IPS DF 6.9 (cell line): Measurements from ENCODE around the gene CD8B.
"Not testable (repeated sequence)": the region's sequence is repeated elsewhere in the genome, so short reads cannot be mapped to it uniquely, and the experiment has no call there.

Experiments used
- DNase-seq: peaks from one replicate; pipeline ENCODE4 v3.0.0-alpha.2; 2013; ENCODE audit warnings: low read depth, low spot score
- H3K27ac ChIP-seq: one replicate; pipeline ENCODE4 v1.5.1; 2013; ENCODE audit warnings: low read length, control low read depth
- H3K27me3 ChIP-seq: 2 replicates; pipeline ENCODE4 v1.6.1; 2013; ENCODE audit warnings: mild to moderate bottlenecking, low read length; ENCODE audit not compliant: control insufficient read depth, insufficient read depth
- H3K36me3 ChIP-seq: 2 replicates; pipeline ENCODE4 v1.6.1; 2013; ENCODE audit warnings: low read length; ENCODE audit not compliant: control insufficient read depth, insufficient read depth
- H3K4me1 ChIP-seq: 2 replicates; pipeline ENCODE4 v1.6.1; 2013; ENCODE audit warnings: low read length; ENCODE audit not compliant: control insufficient read depth, insufficient read depth
- H3K4me3 ChIP-seq: 2 replicates; pipeline ENCODE4 v1.5.1; 2013; ENCODE audit warnings: mild to moderate bottlenecking, low read length
- H3K9me3 ChIP-seq: 2 replicates; pipeline ENCODE4 v1.6.1; 2013; ENCODE audit warnings: low read length, inconsistent platforms; ENCODE audit not compliant: control insufficient read depth, insufficient read depth
- WGBS: extraction: QIAGEN DNeasy Blood & Tissue Kit; methylation state at CpG from one replicate; pipeline ENCODE4 v1.1.7; 2013; ENCODE audit warnings: mixed read lengths, missing lambda C conversion rate; ENCODE audit not compliant: insufficient read length, insufficient coverage; 5-methylcytosine and 5-hydroxymethylcytosine counted together

CD8B gene

DNA sequence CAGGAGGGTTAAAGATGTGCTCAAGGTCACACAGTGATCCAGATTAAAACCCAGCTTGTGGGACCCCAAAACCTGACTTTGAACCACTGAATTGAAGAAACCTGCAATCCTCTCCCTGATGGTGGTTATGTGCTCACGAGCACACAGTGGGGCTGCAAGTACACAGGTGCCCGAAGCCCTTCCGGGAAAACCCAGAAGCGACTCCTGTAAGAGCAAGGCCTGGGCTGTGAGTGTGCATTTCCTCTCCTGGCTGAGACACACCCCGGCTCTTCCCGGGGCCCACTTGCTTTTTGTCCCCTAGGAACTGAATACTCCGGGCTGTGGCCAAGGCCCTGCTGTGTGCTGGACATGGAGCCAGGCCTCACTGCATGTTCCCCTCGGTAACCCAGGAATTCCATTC, 1.1 kb downstream of the CD8B start:
- not testable (repeated sequence) for H3K4me1 ChIP-seq, H3K9me3 ChIP-seq, DNase-seq, H3K36me3 ChIP-seq, H3K4me3 ChIP-seq, H3K27ac ChIP-seq, H3K27me3 ChIP-seq
- no CpG with 5 or more reads among the region's 8 CpGs for WGBS

DNA sequence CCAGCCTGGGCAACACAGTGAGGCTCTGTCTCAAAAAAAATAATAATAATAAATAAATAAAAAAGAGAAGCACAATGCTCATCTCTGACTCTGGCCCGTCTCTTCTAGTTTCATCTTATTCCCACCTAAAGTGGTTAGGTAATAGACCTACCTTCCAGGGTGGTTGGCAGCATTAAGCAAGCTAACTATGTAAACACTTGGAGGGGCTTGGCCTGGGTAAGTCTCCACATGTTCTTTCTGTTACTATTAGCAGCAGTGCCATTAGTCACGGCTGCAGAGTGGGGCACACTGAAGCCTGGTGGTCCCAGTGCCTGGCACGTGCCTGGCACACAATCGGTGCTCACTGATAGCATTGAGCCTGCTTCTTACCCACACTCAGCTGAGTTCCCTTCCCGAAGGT, 4.0 kb downstream of the CD8B start:
- not testable (repeated sequence) for DNase-seq, H3K9me3 ChIP-seq
- no CpG with 5 or more reads among the region's 5 CpGs for WGBS

DNA sequence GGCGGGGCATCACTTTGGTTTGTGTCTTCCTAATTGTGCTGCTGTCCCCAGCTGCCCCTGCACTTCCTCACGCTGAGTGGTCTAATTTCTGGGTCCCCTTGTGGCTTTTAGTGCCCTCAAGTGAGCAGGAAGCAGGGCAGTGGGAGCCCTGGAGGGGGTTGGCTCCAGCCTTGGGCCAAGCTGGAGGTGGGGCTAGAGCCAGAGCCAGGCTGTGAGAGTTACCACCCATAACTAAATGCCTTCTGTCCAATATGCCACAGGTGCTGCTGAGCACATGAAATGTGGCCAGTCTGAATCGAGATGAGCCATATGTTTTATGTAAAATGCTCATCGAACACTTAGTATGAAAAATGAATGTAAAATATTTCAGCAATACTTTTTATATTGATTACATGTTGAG, 5.2 kb downstream of the CD8B start:
- not testable (repeated sequence) for H3K27ac ChIP-seq, H3K4me3 ChIP-seq, DNase-seq, H3K4me1 ChIP-seq, H3K27me3 ChIP-seq, H3K9me3 ChIP-seq, H3K36me3 ChIP-seq
- WGBS = no CpG with 5 or more reads among the region's 4 CpGs

More for the DNA sequence above, 4.0 kb downstream of the CD8B start:
- not testable (repeated sequence) for H3K27ac ChIP-seq, H3K27me3 ChIP-seq, H3K36me3 ChIP-seq, H3K4me3 ChIP-seq, H3K4me1 ChIP-seq

DNA sequence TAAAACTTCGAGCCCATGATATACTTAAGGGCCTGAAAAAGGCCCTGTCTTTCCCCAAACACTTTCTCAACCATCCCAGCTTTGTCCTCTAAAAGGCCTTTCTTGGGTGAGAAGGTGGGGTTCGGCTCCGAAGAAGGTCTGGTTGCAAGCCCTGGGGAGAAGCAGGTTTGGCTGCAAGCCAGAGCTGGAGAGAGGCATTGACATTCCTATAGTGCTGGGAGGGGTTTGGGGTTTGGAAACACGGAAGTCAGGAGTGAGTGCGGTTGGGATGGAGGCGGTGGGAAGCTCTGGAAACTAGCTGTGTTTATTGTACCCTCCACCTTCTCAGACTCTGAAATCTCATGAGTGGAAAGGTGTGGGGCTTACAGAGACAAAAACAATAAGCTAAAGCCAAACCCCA, 5.7 kb downstream of the CD8B start:
- H3K27ac ChIP-seq, H3K9me3 ChIP-seq, H3K4me1 ChIP-seq, H3K27me3 ChIP-seq, H3K36me3 ChIP-seq, DNase-seq, H3K4me3 ChIP-seq: not testable (repeated sequence)
- WGBS = no CpG with 5 or more reads among the region's 6 CpGs

DNA sequence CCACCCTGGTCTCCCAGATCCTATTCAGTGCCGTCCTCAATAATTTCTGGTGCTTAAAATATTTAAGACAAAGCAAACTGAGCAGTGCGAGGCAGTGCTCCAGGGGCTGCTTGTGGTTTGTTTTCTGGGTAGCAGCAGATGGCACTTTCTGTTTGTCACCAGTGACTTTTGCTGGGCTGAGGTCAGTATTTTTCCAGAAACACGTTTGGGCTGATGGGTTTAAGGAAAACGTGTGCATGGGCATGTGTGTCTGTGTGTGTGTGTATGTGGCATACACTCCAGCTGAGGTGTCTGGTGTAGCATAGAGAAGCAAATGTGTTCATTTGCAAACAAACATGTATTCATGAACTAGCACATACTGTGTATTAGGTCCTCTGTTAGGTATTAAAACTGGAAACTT, 10.1 kb downstream of the CD8B start:
- not testable (repeated sequence) for H3K36me3 ChIP-seq, DNase-seq, H3K27ac ChIP-seq, H3K4me1 ChIP-seq, H3K27me3 ChIP-seq, H3K9me3 ChIP-seq, H3K4me3 ChIP-seq
- WGBS = no CpG with 5 or more reads among the region's 4 CpGs

DNA sequence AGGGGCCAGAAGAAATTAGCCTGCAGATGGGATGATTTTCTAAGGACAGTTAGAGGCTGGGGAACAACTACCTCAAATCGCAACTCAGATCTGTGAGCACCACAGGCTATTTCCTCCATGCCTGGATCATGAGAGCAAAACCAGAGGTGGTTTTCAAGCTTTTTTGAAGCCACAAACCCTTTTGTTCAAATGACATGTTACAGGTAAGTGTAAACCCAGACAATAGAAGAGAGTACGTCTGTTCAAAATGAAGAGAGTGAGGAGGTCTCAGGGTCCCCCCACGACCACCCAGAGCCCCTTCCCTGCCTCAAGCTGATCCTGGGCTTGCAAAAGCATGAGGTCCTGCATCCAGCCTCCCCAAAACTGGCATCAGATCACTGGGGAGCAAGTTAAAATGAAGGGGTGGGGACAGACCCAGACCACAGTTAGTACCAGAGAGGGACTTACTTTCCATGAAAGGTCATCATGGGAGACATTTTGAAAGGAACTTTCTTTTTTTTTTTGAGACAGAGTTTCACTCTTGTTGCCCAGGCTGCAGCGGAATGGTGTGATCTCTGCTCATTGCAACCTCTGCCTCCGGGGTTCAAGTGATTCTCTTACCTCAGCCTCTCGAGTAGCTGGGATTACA, 19.0 kb downstream of the CD8B start:
- H3K4me1 ChIP-seq, H3K27me3 ChIP-seq, H3K9me3 ChIP-seq, H3K4me3 ChIP-seq, DNase-seq, H3K36me3 ChIP-seq, H3K27ac ChIP-seq: not testable (repeated sequence)
- WGBS = no CpG with 5 or more reads among the region's 6 CpGs

DNA sequence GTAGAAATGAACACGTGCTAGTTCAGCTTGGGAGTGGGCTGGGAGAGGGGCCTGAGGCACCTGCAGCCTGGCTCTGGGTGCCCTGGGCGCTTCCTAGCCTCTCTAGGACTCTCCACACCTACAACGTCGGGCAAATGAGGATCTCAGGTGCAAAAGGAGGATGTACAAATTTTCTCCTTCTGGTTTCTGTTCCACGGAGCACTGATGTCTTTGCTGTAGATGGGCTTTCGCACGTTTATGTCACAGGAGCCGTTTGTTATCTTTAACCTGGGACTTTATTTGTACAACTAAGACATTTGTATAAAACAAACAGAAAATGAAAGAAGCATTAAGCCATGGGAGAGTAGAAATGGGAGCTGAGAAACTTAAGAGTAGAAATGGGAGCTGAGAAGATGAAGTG, 20.4 kb downstream of the CD8B start:
- H3K36me3 ChIP-seq, H3K9me3 ChIP-seq, H3K4me3 ChIP-seq, DNase-seq, H3K4me1 ChIP-seq, H3K27ac ChIP-seq, H3K27me3 ChIP-seq: not testable (repeated sequence)
- no CpG with 5 or more reads among the region's 8 CpGs for WGBS

DNA sequence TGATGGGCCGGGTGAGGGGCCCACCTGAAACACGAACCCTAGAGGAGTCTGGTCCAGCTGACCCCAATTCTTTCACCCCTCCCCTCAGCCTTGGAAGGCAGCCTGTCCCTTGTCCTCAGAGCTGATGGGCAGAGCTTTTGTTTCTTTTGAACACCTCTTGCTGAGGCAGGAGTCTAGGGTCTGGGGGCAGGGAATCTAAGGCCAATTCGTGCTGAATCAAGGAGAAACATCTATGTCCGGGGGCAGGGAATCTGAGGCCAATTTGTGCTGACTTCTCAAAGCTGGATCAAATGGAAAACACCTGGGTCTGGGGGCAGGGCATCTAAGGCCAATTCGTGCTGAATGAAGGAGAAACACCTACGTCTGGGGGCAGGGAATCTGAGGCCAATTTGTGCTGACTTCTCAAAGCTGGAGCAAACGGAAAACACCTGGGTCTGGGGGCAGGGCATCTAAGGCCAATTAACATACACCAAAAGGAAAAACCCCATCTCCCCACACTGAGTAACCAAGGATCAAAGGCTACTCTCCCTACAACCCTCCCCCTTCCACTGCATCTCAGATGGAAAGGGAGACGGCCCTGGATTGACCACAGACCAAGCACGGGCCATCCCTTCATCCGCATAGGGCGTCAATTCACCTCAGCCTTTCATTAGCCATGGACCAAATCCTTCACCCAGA, 21.7 kb downstream of the CD8B start:
- no CpG with 5 or more reads among the region's 11 CpGs for WGBS
- H3K4me3 ChIP-seq, H3K36me3 ChIP-seq, DNase-seq, H3K9me3 ChIP-seq, H3K27me3 ChIP-seq, H3K4me1 ChIP-seq, H3K27ac ChIP-seq: not testable (repeated sequence)

DNA sequence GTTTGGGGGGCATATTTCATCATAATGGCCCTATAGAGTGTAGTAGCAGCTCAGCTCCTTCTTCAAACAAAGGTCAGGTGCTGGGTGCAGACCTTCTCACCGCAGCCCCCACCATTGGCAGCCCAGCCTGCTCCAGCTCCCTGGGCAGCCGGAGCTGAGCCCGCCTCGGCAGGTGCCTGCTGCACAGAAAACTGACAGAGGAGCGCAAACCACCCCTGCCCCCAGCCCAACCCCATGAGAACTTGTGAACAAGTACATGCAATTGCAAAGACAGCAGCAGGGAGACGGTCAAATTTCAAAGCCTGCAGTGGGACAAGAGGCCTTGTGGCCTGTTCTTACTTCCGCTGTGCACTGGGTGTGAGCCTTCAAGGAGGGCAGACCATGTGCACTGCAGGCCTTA, 22.2 kb downstream of the CD8B start:
- DNase-seq, H3K4me3 ChIP-seq, H3K9me3 ChIP-seq, H3K27ac ChIP-seq, H3K36me3 ChIP-seq, H3K27me3 ChIP-seq, H3K4me1 ChIP-seq: not testable (repeated sequence)
- no CpG with 5 or more reads among the region's 7 CpGs for WGBS

DNA sequence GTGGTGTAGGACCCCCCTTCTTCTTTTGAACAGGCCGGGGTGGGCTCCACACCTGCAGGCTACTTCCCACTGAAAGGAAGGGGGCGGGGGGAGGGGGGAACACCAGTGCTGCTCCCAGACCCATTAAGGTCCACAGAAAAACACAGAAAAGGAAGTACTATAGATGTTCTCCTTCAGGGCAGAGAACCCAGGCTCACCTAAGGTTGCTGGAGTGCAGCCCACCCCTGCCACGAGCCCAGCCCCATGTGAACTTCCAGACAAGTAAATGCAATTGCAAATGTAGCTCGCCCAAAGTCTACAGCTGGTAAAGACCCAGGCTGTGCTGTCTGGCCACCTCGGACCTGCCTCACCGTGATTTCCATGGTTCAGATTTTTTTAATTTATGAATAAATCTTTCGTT, 24.0 kb downstream of the CD8B start:
- not testable (repeated sequence) for H3K27me3 ChIP-seq, H3K9me3 ChIP-seq, DNase-seq, H3K36me3 ChIP-seq, H3K4me1 ChIP-seq, H3K27ac ChIP-seq, H3K4me3 ChIP-seq
- whole genome bisulfite sequencing = no CpG with 5 or more reads among the region's 7 CpGs
